ENCODE data around the gene SYNE1.

DNA sequence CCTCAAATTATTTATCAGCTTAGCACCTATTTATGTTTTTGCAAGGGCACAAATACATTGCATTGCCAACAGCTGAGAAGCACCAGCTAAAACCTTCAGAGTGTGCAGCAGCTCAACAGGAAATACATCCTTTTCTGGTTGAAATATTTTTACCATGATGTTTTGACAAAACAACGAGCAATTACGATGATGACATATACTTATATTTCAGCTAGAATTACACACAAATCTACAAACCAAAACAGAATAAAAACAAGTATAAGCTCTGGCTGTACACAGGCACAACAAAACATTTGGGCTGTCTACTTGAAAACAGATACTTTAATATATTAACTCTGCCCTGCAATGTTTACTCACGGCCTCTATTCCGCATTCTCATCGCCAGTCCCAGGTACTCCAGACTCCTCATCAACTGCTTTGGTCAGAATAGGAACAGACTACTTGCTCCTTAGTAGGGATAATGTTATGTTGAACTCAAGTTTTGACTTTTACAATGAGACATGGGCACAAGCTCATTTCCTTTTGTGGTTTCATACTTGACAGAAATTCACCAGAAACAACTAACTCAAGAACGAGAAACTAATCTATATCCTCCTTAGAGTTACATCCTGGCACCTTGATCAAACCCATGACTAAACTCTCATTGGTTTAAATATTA, 452.1 kb downstream of the SYNE1 start:
- TF ChIP-seq, protein P1, sequence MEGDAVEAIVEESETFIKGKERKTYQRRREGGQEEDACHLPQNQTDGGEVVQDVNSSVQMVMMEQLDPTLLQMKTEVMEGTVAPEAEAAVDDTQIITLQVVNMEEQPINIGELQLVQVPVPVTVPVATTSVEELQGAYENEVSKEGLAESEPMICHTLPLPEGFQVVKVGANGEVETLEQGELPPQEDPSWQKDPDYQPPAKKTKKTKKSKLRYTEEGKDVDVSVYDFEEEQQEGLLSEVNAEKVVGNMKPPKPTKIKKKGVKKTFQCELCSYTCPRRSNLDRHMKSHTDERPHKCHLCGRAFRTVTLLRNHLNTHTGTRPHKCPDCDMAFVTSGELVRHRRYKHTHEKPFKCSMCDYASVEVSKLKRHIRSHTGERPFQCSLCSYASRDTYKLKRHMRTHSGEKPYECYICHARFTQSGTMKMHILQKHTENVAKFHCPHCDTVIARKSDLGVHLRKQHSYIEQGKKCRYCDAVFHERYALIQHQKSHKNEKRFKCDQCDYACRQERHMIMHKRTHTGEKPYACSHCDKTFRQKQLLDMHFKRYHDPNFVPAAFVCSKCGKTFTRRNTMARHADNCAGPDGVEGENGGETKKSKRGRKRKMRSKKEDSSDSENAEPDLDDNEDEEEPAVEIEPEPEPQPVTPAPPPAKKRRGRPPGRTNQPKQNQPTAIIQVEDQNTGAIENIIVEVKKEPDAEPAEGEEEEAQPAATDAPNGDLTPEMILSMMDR (IDR thresholded peaks at IDR 0.05) = no peak
- no peak for TF ChIP-seq EP300 (IDR thresholded peaks at IDR 0.05)
